GM23338 (cell line): ENCODE measurements around the gene MS4A6A. TPM values are rescaled to one million over a fixed set of nuclear protein-coding genes. Genes with fewer than 3 reads are reported as not detected.

Source experiments
- ATAC-seq: fragments of 200-7000 bp; cut with Tn5 transposase; 3 replicates; pipeline ENCODE4 v1.9.1; 2020
- DNase-seq: peaks from one replicate; pipeline ENCODE4 v3.0.0-alpha.2; 2015; ENCODE audit warnings: low spot score
- H2AFZ ChIP-seq: fragments of 200-600 bp; sonication (generic); 2 replicates; pipeline ENCODE4 v1.8.0; 2016; ENCODE audit warnings: antibody characterized with exemption, mild to moderate bottlenecking, moderate library complexity
- H3F3A ChIP-seq: fragments of 200-600 bp; sonication (generic); replicated peaks from 2 replicates; pipeline ENCODE4 v1.8.0; 2017; ENCODE audit warnings: antibody characterized with exemption, mixed run types, low read depth
- H3K27ac ChIP-seq: fragments of 200-600 bp; sonication (generic); 2 replicates; pipeline ENCODE4 v1.6.1; 2016; ENCODE audit warnings: low read depth
- H3K27me3 ChIP-seq: fragments of 200-600 bp; sonication (generic); 2 replicates; pipeline ENCODE4 v1.8.0; 2016; ENCODE audit warnings: mild to moderate bottlenecking, mixed run types, moderate library complexity; ENCODE audit not compliant: insufficient read depth
- H3K36me3 ChIP-seq: fragments of 200-600 bp; sonication (generic); 2 replicates; pipeline ENCODE4 v1.8.0; 2016; ENCODE audit warnings: mild to moderate bottlenecking; ENCODE audit not compliant: insufficient read depth
- H3K4me1 ChIP-seq: fragments of 200-600 bp; sonication (generic); 2 replicates; pipeline ENCODE4 v1.8.0; 2016; ENCODE audit warnings: mild to moderate bottlenecking, moderate library complexity; ENCODE audit not compliant: insufficient read depth
- H3K4me2 ChIP-seq: fragments of 200-600 bp; sonication (generic); 2 replicates; pipeline ENCODE4 v1.7.1; 2017; ENCODE audit warnings: mixed run types
- H3K4me3 ChIP-seq: fragments of 200-600 bp; sonication (generic); 2 replicates; pipeline ENCODE4 v1.6.1; 2016; ENCODE audit warnings: mixed run types
- H3K79me2 ChIP-seq: fragments of 200-600 bp; sonication (generic); replicated peaks from 2 replicates; pipeline ENCODE4 v1.8.0; 2017; ENCODE audit warnings: mild to moderate bottlenecking; ENCODE audit not compliant: insufficient read depth
- H3K9me2 ChIP-seq: fragments of 200-600 bp; sonication (generic); 2 replicates; pipeline ENCODE4 v1.8.0; 2017; ENCODE audit not compliant: insufficient read depth
- H4K20me1 ChIP-seq: fragments of 200-600 bp; sonication (generic); replicated peaks from 2 replicates; pipeline ENCODE4 v1.8.0; 2017; ENCODE audit warnings: mild to moderate bottlenecking; ENCODE audit not compliant: insufficient read depth
- H3K27ac Mint-ChIP-seq: 2 replicates; pipeline ENCODE4 v1.8.0; 2020; ENCODE audit warnings: inconsistent platforms, mild to moderate bottlenecking, moderate library complexity, mixed read lengths
- H3K27me3 Mint-ChIP-seq: 3 replicates; pipeline ENCODE4 v1.8.0; 2022; ENCODE audit warnings: low read depth, mild to moderate bottlenecking, moderate library complexity, mixed read lengths, inconsistent platforms; ENCODE audit not compliant: insufficient read depth, poor library complexity
- H3K36me3 Mint-ChIP-seq: 3 replicates; pipeline ENCODE4 v1.8.0; 2021; ENCODE audit warnings: low read depth, mild to moderate bottlenecking, inconsistent platforms, moderate library complexity, mixed read lengths
- H3K4me1 Mint-ChIP-seq: 3 replicates; pipeline ENCODE4 v1.8.0; 2020; ENCODE audit warnings: mild to moderate bottlenecking, inconsistent platforms, mixed read lengths
- H3K4me3 Mint-ChIP-seq: 3 replicates; pipeline ENCODE4 v1.8.0; 2021; ENCODE audit warnings: moderate library complexity, mild to moderate bottlenecking, inconsistent platforms, mixed read lengths
- H3K9me3 Mint-ChIP-seq: 3 replicates; pipeline ENCODE4 v1.8.0; 2020; ENCODE audit warnings: moderate library complexity, mild to moderate bottlenecking, inconsistent platforms, mixed read lengths
- EZH2phosphoT487 ChIP-seq: fragments of 200-600 bp; sonication (generic); IDR thresholded peaks from one replicate; pipeline ENCODE4 v1.8.1; 2018; ENCODE audit warnings: antibody characterized with exemption; ENCODE audit not compliant: unreplicated experiment
- JUNB ChIP-seq: IDR thresholded peaks from one replicate; pipeline ENCODE4 v1.6.1; 2016; ENCODE audit warnings: antibody characterized with exemption; ENCODE audit not compliant: unreplicated experiment
- STAT1 ChIP-seq: IDR thresholded peaks from one replicate; pipeline ENCODE4 v1.6.1; 2016; ENCODE audit warnings: antibody characterized with exemption; ENCODE audit not compliant: unreplicated experiment
- polyA plus RNA-seq: library from polyadenylated mRNA; unstranded; fragments of >200 nt; fragmentation: Nextera tagmentation; extraction: Ambion mirVana; gene quantifications from 2 replicates; pipeline ENCODE4 v1.2.1, GENCODE V29; 2016
- total RNA-seq: library from RNA; depleted of rRNA; stranded (reverse); fragments of >200 nt; shearing (Covaris generic); gene quantifications from 2 replicates; pipeline ENCODE4 v1.2.3, GENCODE V29; 2014
- TF ChIP-seq, protein P1 (sequence below): fragments of 250-450 bp; sonication (Bioruptor Pico); IDR thresholded peaks from 2 replicates; pipeline ENCODE4 v1.5.0; 2020; ENCODE audit warnings: mild to moderate bottlenecking, moderate library complexity
- TF ChIP-seq, protein P2 (sequence below), 2 experiments: fragments of 200-600 bp in 1 of 2; sonication (generic) in 1 of 2; conservative IDR thresholded peaks; 2 replicates each; pipeline versions ENCODE4 v1.5.1 to v1.6.1; 2016 to 2017; ENCODE audit warnings: antibody characterized with exemption in 2 of 2, low read depth in 2 of 2, mild to moderate bottlenecking in 2 of 2, moderate library complexity in 1 of 2
- TF ChIP-seq, protein P3 (sequence below): IDR thresholded peaks from 2 replicates; pipeline ENCODE4 v1.6.1; 2016; ENCODE audit warnings: antibody characterized with exemption
- TF ChIP-seq, protein P4 (sequence below): IDR thresholded peaks from one replicate; pipeline ENCODE4 v1.6.1; 2018; ENCODE audit warnings: antibody characterized with exemption; ENCODE audit not compliant: unreplicated experiment

Gene MS4A6A
- total and polyA plus RNA-seq, 2 experiments from 2014 or later: not detected

DNA sequence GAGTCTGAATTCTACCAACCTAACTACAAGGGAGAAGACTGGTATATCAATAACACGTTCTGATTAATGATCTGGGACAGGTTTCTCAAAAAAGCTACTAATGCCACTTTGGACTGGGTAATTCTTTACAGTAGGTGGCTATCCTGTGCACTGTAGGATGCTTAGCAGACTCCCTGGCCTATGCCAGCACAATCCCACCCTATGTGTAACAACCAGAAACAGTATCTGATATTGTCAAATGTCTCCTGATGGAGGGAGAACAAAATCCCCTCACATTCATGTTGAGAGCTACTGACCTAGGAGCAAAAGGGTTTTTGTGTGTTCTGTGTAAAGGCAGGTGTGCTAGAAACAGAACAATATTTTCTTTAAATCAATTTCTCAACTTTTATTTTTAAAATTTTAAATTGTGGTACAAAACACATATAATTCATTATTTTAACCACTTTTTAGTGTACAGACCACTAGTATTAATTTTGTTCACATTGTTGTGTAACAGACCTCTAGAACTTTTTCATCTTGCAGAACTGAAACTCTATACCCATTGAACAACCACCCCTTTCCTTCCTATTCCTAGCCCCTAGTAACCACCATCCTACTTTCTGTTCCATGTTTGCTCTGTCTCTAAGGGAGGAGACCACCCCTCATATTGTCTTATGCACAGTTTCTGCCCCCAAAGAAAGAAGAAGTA lies 2.1 kb upstream of the MS4A6A start:
- TF ChIP-seq EZH2phosphoT487 (no peak), STAT1 (no peak), JUNB (no peak)
- TF ChIP-seq, protein P1, sequence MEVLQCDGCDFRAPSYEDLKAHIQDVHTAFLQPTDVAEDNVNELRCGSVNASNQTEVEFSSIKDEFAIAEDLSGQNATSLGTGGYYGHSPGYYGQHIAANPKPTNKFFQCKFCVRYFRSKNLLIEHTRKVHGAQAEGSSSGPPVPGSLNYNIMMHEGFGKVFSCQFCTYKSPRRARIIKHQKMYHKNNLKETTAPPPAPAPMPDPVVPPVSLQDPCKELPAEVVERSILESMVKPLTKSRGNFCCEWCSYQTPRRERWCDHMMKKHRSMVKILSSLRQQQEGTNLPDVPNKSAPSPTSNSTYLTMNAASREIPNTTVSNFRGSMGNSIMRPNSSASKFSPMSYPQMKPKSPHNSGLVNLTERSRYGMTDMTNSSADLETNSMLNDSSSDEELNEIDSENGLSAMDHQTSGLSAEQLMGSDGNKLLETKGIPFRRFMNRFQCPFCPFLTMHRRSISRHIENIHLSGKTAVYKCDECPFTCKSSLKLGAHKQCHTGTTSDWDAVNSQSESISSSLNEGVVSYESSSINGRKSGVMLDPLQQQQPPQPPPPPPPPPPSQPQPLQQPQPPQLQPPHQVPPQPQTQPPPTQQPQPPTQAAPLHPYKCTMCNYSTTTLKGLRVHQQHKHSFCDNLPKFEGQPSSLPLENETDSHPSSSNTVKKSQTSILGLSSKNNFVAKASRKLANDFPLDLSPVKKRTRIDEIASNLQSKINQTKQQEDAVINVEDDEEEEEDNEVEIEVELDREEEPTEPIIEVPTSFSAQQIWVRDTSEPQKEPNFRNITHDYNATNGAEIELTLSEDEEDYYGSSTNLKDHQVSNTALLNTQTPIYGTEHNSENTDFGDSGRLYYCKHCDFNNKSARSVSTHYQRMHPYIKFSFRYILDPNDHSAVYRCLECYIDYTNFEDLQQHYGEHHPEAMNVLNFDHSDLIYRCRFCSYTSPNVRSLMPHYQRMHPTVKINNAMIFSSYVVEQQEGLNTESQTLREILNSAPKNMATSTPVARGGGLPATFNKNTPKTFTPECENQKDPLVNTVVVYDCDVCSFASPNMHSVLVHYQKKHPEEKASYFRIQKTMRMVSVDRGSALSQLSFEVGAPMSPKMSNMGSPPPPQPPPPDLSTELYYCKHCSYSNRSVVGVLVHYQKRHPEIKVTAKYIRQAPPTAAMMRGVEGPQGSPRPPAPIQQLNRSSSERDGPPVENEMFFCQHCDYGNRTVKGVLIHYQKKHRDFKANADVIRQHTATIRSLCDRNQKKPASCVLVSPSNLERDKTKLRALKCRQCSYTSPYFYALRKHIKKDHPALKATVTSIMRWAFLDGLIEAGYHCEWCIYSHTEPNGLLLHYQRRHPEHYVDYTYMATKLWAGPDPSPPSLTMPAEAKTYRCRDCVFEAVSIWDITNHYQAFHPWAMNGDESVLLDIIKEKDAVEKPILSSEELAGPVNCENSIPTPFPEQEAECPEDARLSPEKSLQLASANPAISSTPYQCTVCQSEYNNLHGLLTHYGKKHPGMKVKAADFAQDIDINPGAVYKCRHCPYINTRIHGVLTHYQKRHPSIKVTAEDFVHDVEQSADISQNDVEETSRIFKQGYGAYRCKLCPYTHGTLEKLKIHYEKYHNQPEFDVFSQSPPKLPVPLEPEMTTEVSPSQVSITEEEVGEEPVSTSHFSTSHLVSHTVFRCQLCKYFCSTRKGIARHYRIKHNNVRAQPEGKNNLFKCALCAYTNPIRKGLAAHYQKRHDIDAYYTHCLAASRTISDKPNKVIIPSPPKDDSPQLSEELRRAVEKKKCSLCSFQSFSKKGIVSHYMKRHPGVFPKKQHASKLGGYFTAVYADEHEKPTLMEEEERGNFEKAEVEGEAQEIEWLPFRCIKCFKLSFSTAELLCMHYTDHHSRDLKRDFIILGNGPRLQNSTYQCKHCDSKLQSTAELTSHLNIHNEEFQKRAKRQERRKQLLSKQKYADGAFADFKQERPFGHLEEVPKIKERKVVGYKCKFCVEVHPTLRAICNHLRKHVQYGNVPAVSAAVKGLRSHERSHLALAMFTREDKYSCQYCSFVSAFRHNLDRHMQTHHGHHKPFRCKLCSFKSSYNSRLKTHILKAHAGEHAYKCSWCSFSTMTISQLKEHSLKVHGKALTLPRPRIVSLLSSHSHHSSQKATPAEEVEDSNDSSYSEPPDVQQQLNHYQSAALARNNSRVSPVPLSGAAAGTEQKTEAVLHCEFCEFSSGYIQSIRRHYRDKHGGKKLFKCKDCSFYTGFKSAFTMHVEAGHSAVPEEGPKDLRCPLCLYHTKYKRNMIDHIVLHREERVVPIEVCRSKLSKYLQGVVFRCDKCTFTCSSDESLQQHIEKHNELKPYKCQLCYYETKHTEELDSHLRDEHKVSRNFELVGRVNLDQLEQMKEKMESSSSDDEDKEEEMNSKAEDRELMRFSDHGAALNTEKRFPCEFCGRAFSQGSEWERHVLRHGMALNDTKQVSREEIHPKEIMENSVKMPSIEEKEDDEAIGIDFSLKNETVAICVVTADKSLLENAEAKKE (CRISPR knock-in tag): no peak
- TF ChIP-seq, protein P2, sequence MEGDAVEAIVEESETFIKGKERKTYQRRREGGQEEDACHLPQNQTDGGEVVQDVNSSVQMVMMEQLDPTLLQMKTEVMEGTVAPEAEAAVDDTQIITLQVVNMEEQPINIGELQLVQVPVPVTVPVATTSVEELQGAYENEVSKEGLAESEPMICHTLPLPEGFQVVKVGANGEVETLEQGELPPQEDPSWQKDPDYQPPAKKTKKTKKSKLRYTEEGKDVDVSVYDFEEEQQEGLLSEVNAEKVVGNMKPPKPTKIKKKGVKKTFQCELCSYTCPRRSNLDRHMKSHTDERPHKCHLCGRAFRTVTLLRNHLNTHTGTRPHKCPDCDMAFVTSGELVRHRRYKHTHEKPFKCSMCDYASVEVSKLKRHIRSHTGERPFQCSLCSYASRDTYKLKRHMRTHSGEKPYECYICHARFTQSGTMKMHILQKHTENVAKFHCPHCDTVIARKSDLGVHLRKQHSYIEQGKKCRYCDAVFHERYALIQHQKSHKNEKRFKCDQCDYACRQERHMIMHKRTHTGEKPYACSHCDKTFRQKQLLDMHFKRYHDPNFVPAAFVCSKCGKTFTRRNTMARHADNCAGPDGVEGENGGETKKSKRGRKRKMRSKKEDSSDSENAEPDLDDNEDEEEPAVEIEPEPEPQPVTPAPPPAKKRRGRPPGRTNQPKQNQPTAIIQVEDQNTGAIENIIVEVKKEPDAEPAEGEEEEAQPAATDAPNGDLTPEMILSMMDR (conservative IDR thresholded peaks at IDR 0.05; ENCODE audit: low read depth in 2 of 2): no peak
- TF ChIP-seq, protein P3, sequence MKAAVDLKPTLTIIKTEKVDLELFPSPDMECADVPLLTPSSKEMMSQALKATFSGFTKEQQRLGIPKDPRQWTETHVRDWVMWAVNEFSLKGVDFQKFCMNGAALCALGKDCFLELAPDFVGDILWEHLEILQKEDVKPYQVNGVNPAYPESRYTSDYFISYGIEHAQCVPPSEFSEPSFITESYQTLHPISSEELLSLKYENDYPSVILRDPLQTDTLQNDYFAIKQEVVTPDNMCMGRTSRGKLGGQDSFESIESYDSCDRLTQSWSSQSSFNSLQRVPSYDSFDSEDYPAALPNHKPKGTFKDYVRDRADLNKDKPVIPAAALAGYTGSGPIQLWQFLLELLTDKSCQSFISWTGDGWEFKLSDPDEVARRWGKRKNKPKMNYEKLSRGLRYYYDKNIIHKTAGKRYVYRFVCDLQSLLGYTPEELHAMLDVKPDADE: no peak
- TF ChIP-seq, protein P4, sequence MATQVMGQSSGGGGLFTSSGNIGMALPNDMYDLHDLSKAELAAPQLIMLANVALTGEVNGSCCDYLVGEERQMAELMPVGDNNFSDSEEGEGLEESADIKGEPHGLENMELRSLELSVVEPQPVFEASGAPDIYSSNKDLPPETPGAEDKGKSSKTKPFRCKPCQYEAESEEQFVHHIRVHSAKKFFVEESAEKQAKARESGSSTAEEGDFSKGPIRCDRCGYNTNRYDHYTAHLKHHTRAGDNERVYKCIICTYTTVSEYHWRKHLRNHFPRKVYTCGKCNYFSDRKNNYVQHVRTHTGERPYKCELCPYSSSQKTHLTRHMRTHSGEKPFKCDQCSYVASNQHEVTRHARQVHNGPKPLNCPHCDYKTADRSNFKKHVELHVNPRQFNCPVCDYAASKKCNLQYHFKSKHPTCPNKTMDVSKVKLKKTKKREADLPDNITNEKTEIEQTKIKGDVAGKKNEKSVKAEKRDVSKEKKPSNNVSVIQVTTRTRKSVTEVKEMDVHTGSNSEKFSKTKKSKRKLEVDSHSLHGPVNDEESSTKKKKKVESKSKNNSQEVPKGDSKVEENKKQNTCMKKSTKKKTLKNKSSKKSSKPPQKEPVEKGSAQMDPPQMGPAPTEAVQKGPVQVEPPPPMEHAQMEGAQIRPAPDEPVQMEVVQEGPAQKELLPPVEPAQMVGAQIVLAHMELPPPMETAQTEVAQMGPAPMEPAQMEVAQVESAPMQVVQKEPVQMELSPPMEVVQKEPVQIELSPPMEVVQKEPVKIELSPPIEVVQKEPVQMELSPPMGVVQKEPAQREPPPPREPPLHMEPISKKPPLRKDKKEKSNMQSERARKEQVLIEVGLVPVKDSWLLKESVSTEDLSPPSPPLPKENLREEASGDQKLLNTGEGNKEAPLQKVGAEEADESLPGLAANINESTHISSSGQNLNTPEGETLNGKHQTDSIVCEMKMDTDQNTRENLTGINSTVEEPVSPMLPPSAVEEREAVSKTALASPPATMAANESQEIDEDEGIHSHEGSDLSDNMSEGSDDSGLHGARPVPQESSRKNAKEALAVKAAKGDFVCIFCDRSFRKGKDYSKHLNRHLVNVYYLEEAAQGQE: no peak
- H3F3A ChIP-seq: no peaks in the 10 kb centered on the region
- no peaks in the 10 kb centered on the region; the same call in 1 of the 2 replicates for H3K36me3 ChIP-seq
- no peaks in the 10 kb centered on the region for H3K9me2 ChIP-seq
- H4K20me1 ChIP-seq: no peaks in the 10 kb centered on the region
- no peak overlapping the region for H3K4me3 ChIP-seq
- H3K79me2 ChIP-seq: no peaks in the 10 kb centered on the region
- Mint-ChIP-seq H3K27ac (no peak overlapping the region), H3K9me3 (peaks cover 29% of the 10 kb centered on the region), H3K36me3 (peaks cover 7% of the 10 kb centered on the region), H3K4me1 (no peaks in the 10 kb centered on the region), H3K4me3 (no peak overlapping the region), H3K27me3 (peaks cover 3% of the 10 kb centered on the region)
- H2AFZ ChIP-seq: no peak overlapping the region
- H3K4me2 ChIP-seq: no peak overlapping the region
- DNase-seq: no peak
- H3K4me1 ChIP-seq: no peaks in the 10 kb centered on the region
- H3K27ac ChIP-seq: no peak overlapping the region
- no peak for ATAC-seq
- H3K27me3 ChIP-seq: no peaks in the 10 kb centered on the region
